Stimulated activated CD4-positive, alpha-beta T cell treated with anti-CD3 and anti-CD28 coated beads, Interleukin-1b, Interleukin-23, amount 100 ng/mL, for 4 hours (primary cell): ENCODE measurements around the gene ZBTB8B.
"Not testable (repeated sequence)": the region's sequence is repeated elsewhere in the genome, so short reads cannot be mapped to it uniquely, and the experiment has no call there.

ENCODE experiments used
- DNase-seq, 2 donors: peaks; one replicate each; pipeline ENCODE4 v3.0.0-alpha.2; 2020; ENCODE audit warnings: low read depth in 2 of 2

The ZBTB8B gene

DNA sequence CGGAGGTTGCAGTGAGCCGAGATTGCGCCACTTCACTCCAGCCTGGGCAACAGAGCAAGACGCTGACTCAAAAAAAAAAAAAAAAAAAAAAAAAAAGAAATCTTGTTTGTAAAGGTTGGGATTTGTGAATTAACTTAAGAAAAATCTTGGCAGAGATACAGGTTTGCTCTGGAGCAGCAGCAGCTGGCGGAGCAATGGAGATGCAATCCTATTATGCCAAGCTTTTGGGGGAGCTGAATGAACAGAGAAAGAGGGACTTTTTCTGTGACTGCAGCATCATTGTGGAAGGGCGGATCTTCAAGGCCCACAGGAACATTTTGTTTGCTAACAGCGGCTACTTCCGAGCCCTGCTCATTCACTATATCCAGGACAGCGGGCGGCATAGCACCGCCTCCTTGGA, 5.6 kb downstream of the ZBTB8B start:
- DNase-seq, result no peak

DNA sequence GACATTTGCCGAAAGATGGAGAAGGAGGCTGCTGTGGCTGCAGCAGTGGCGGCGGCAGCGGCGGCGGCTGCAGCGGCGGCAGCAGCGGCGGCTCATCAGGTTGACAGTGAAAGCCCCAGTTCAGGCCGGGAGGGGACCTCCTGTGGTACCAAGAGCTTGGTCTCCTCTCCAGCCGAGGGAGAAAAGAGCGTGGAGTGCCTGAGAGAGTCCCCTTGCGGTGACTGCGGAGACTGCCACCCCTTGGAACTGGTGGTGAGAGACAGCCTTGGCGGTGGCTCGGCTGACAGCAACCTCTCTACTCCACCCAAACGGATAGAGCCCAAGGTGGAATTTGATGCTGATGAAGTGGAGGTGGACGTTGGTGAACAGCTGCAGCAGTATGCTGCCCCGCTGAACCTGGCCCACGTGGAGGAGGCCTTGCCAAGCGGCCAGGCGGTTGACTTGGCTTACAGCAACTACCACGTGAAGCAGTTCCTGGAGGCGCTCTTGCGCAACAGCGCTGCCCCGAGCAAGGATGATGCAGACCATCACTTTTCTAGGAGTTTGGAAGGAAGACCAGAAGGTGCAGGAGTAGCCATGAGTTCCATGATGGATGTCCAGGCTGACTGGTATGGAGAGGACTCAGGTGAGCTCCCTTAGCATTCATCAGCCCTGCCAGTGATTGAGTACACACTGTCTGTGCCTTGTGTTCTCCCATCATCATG, 6.3 kb downstream of the ZBTB8B start:
- DNase-seq, result no peak

DNA sequence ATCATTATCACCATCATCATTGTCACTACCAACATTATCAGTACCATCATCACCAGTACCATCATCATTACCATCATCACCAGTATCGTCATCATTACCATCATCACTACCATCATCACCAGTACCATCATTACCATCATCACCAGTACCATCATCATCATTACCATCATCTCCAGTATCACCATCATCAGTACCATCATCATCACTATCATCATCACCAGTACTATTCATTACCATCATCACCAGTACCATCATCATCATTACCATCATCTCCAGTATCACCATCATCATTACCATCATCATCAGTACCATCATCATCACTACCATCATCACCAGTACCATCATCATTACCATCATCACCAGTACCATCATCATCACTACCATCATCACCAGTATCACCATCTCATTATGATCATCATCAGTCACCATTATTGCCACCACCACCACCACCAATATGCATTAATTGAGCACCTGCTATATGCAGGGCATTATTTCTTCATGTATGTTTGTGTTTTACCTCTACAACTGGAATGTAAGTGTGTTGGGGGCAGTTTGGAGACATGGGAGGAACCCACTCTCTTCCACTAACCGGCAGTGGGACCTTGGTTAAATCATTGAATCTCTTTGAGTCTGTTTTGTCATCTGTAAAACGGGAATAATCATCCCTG, 7.0 kb downstream of the ZBTB8B start:
- DNase-seq, result no peak

DNA sequence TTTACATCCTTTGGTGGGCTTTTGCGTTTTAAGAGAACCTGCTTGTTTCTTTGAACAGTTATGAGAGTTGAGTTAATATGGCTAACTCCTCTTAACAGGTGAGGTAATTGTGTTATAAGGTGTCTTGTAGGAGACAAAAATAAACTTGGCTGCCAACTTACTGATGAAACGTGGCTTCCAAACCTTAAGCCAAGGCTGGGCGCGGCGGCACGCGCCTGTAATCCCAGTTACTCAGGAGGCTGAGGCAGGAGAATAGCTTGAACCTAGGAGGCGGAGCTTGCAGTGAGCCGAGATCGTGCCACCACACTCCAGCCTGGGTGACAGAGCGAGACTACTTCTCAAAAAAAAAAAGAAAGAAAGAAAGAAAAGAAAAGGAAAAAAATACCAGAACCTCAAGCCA, 8.1 kb downstream of the ZBTB8B start:
- DNase-seq, result not testable (repeated sequence)

DNA sequence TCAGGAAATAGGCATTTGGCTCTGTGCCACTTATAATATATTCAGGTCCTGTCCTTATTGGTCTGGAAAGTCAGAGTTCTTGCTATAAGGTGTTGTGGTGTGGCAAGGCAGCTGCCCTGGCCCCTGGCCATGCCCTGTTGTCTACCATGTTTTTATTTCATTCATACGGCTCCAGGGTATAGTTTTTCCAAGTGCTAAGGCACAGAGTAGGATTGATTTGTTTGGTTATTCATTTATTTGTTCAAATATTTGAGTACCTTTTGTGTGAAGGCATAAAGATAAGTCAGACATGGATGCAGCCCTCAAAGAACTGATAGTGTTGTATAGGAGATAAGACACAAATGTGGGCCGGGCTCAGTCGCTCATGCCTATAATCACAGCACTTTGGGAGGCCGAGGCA, 10.1 kb downstream of the ZBTB8B start:
- DNase-seq, result no peak

DNA sequence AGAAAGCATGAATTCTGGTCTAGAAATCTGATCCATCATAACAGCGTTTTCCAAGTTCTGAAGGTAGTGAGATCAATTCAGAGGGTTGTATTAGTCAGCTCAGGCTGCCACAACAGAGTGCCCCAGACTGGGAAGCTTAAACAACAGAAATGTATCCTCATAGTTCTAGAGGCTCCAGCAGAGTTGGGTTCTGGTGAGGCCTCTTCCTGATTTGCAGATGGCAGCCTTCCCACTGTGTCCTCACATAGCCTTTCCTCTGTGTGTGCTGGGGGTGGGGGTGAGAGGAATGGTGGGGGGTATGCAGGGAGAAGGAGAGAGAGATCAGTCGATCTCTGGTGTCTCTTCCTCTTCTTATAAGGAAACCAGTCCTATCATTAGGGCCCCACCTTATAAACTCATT, 15.1 kb downstream of the ZBTB8B start:
- no peak for DNase-seq

DNA sequence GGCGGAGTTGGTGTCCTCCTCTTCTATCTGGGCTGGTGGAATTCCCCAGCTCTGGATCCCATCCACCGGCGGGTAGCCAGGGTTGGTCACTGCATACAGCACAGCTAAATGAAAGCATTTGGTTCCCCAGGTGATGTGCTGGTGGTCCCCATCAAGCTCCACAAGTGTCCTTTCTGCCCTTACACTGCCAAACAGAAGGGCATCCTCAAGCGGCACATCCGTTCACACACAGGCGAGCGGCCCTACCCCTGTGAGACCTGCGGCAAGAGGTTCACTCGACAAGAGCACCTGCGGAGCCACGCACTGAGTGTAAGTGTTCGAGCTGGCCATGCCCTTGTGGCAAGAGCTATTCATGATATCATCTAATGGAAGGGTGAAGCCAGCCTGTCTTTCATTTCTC, 15.9 kb downstream of the ZBTB8B start:
- no peak for DNase-seq

DNA sequence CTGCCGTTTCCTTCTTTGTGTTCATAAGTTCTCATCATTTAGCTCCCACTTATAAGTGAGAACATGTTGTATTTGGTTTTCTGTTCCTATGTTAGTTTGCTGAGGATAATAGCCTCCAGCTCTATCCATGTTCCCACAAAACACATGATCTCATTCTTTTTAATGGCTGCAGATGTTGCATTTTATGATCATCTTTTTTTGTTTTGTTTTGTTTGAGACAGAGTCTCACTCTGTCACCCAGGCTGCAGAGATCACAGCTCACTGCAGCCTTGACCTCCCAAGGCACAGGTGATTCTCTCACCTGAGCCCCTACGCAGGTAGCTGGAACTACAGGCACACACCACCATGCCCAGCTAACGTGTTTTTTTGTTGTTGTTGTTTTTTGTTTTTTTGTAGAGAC, 16.9 kb downstream of the ZBTB8B start:
- DNase-seq, result not testable (repeated sequence)

DNA sequence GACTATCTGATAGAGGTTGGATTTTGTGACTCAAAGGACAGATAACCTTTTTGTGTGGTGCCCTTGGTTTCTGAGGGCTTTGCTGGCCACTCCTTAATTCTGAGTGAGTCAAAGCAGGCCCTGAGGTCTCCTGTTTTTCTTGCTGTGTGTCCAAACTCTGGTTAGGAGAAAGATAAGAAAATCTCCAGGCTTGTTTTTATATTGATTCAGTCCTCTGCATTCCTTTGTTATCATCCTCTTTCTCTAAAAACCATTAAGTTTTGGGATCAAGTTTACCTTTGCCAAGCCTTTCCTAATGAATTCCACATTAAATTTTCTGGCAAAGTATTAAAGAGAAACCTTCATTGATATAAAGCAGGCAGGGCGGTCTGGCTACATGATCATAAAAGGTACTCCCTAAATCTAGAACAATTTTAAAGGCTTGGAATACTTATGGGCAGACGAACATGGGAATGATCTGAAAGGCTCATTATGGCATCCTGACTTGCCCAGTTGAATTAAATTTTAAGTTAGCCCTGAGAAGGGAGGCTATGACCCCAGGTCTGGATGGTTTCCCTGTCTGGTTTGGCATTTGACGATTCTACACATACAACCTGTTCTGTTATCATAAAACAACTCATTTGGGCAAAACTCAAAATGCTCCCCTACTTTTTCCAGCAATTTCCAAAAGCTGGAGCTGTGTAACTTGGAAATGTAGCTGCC, 20.8 kb downstream of the ZBTB8B start:
- no peak for DNase-seq

DNA sequence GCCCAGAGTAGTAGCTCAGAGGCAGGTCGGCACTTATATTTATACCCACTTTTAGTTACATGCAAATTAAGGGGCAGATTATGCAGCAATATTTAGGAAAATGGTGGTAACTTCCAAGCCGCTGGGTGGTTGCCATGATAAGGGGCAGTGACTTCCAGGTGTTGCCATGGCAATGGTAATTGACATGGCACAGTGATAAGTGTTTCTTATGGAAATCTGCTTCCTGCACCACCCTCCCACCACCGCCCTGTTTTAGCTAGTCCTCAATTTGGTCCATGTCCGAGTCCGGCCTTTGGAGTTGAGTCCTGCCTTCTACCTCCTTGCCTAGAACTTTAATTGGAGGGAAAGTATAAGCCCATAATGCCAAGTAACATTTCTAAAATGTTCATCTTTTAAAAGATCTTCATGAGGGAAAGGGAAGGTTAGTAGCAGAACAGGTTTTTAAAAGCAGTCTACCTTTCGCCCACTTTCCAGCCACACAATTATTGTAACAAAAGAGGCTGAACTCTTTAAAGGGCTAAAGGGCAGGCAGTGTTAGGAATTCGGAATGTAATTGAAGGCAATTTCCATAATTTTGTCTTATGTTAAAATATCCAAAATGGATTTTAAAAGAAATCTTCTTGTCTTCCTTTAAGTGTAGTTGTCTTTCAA, 21.7 kb downstream of the ZBTB8B start:
- no peak for DNase-seq

DNA sequence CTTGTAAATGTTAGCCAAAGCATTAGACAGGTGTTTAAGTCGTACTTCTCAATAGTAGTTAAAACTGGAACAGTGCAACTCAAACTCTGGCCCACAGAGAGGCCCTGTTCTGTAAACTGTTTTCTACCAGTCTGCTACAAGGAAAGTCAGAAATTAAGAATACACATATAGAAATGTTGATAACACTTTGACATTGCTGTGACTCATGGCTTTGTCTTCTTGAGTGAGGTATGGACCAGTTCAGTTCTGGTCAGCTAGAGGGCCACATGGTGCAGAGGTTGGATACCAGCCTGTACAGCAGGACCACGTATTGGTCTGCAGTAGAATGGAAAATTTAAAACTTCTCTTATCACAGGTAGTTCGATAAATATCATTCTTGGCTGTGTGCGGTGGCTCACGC, 22.3 kb downstream of the ZBTB8B start:
- no peak for DNase-seq

DNA sequence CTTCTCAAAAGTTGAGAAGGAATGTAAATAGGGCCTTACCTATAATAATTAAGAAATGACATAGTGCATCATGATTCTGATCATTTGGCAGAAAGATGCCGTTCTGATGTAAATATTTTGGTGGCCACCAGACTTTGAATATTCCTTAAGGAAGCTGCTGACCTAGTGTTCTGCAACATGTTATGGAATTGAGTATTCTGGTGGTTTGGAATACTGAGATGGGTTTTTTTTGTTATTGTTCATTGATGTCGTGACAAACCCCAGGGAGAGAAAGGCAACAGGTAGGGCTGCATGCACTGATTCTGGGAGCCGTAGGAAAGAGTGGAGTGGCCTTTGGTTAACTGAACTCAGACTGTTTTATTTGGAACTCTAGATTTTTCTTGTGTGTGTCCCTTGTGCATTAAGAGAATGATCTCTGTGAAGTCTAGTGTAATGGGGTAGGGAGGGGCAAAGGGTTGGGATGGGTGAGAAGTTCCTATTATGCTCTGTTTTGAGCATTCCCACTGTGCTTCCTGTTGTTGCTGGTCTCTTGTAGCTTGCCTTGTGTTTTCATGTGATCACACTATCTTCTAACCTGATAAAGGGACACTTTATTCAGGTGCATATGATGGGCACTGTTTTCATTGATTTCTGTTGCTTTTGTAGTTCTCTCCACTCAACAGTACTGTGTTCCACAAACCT, 25.0 kb downstream of the ZBTB8B start:
- DNase-seq, result no peak

DNA sequence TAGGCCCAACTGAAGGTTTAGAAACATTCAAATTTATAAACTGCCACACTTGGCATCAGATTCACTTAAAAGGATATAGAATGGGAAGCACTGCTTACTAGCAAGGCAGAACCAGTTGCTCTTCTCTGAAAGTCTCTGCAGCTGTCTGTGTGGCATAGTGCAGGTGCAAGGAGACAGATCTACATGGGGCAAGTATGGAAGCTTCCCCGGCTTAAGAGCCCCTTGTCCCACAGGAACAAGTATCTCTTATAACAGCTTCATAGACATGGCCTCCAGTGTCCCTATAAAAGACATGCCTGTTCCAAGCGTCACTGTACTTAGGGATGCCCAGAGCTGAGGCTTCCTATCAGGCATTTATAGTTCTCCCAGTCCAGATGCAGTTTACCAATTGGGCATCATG, 26.5 kb downstream of the ZBTB8B start:
- no peak for DNase-seq

DNA sequence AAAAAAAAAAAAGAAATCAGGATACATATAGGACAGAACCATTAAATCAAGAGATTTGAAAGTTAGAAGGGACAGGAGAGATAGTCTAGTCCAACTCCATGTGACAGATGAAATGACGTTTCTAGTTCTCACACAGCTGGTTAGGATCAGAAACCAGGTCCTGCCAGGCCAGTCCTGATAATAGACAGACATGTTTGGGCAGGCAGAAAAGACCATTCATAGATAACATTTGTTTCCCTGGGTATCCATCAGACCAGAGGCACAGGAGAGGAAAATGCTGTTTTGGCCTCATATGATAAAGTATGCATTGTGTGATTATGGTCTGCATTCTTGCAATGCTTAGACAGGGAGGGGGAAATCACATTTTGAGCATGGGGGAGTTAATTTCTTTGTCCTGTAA, 29.3 kb downstream of the ZBTB8B start:
- DNase-seq, result no peak

DNA sequence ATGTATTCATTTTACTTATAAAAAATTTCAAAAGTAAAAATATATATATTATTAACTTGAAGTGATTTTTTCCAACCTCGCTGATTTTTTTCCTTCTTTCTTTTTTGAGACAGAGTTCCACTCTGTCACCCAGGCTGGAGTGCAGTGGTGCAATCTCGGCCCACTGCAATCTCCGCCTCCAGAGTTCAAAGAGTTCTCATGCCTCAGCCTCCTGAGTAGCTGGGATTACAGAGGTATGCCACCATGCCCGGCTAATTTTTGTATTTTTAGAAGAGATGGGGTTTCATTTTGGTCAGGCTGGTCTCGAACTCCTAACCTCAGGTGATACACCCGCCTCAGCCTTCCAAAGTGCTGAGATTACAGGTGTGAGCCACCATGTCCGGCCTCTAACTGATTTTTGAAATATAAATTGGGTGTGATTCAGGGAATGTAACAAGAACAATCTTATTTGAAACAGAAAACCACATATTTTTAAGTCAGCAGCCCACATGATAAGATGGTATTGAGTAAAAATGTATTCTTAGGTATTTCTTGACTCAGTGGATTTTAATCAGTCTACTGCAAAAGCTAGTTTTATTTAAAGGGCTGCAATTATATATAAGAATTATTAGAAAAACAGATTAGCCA, 30.0 kb downstream of the ZBTB8B start:
- no peak for DNase-seq

DNA sequence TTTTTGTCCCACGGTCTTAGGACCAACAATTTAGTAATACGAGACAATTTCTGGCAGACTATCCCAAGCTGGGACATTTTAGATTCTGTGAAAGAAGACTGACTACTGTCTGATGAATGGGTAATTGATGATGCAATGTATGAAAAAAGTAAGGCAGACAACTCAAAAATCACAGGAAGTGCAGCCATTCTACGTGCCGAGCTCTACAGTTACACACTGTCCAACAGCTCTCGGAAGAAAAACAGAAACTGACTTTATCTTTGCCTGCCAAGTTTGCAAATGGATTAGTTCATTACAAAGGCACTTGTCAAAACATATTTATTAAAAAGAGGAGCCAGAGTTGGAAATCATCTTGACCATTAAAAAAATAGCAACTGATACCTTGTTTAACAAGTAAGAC, 31.3 kb downstream of the ZBTB8B start:
- no peak for DNase-seq

DNA sequence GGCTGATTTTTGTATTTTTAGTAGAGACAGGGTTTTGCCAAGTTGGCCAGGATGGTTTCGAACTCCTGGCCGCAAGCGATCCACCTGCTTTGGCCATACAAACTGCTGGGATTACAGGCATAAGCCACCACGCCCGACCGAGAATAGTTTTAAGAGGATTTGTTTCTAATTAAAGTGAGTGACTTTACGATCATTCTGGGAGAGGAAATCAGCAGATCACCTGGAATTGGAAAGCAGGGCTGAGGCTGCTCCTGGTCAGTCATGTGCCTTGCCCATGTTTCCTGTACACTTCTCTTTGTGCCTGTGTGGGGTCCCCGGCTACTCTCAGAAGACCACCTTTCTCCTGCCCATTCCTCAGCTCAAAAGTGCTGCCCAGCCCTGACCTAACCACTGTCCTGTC, 33.9 kb downstream of the ZBTB8B start:
- DNase-seq, result no peak

DNA sequence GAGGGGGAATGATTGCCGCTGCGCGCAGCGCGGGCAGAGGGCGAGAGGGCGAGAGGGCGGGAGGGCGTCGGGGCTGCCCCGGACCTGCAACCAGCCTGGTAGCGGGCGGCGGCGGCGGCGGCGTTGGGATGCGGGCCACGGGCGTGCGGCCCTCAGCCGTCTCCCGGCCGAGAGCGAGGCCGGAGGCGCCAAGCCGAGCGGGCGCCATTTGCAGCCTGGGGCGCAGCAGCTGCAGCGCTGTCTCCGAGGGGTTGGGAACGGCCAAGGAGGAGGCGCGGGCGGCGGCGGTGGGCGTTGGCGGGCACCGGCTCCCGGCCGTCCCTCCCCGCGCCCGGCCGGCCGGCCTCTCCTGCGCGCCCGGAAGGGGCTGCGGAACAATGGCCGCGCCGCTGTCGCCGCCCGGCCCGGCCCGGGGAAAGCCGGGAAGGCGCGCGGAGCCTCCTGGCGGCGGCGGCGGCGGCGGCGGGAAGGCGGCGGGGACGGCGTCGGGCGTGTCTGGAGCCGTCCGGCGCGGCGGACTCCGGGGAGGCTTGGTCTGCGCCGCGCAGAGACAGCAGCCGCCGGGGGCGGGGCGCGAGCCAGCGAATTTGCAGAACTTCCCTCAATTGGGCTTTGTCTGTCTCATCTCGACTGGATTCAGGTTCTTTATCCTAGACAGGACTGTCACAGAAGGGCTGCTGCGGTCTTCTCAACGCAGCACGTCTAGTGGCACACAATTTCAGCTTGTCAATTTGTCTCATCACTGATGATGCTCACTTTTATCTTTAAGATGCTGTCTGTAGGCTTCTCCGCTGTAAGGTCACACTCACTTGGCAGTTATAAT, 35.7 kb downstream of the ZBTB8B start:
- DNase-seq, result peak in 1 of 2 donors; percentile 21

DNA sequence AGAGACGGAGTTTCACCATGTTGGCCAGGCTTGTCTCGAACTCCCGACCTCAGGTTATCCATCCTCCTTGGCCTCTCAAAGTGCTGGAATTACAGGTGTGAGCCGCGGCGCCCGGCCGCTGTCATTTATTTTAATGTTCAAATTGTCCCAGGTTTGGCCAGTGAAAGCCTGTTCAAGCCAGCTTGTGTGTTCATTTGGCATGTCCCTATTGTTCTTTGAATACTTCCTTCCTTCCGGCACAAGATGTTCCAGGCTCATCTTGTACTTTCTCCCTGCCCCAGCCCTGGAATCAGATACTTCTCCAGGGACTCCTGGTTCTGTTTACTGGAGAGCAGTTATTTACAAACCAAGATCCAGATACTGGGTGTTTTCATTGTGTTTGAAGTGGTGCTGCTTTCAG, 37.0 kb downstream of the ZBTB8B start:
- DNase-seq, result no peak

DNA sequence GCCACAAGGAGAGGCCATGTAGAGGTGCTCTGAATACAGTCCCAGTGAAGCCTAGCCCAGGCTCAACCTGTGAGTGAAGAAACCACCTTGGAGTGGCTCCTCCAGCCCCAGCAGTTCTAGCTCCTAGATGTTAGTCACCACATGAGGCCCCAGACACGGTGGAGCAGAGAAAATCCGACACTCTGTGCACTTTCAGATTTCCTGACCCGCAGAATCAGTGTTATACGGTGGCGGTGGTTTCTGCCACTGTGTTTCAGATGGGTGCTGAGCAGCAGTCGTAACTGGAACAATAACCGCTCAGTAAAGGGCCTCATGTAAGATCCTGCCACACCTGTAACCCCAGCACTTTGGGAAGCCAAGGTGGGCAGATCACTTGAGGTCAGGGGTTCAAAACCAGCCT, 38.3 kb downstream of the ZBTB8B start:
- DNase-seq, result no peak

DNA sequence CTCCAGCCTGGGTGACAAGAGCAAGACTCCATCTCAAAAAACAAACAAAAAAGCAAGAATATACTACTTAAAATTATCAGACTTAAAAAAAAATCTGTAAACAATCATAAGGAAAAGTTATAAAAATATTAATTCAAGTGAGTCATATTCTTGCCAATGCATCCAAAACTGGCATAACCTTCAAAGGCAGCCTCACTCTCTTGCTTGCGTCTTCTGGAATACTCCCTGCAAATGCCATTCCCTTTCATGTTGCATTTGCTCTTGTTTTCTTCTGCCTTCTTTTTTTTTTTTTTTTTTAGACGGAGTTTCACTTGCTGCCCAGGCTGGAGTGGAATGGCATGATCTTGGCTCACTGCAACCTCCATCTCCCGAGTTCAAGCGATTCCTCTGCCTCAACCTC, 42.1 kb downstream of the ZBTB8B start:
- DNase-seq, result no peak
